Right lobe of liver (tissue), 6 donors: ENCODE data around the gene AP1B1. TPM values are rescaled to one million over a fixed set of nuclear protein-coding genes. Genes with fewer than 3 reads are reported as not detected.

Experiments used
- ATAC-seq, 4 donors: fragments of 200-7000 bp; cut with Tn5 transposase; one replicate each; pipeline ENCODE4 v1.9.1; 2020; ENCODE audit warnings: mild to moderate bottlenecking in 4 of 4, moderate library complexity in 4 of 4
- DNase-seq, 3 donors: peaks; one replicate each; pipeline ENCODE4 v3.0.0-alpha.2; 2020
- H3K27ac ChIP-seq, 3 donors: fragments of 200-600 bp; one replicate each; pipeline ENCODE4 v1.8.0; 2022
- H3K27me3 ChIP-seq, 2 donors: fragments of 200-600 bp; one replicate each; pipeline ENCODE4 v1.8.0; 2022
- H3K36me3 ChIP-seq, 4 donors: fragments of 200-600 bp; sonication (generic) in 1 of 4; one replicate each; pipeline versions ENCODE4 v1.5.1 to v1.8.0; 2017 to 2022; ENCODE audit warnings: control low read depth in 1 of 4
- H3K4me1 ChIP-seq, 4 donors: fragments of 200-600 bp; sonication (generic) in 1 of 4; one replicate each; pipeline versions ENCODE4 v1.5.1 to v1.8.0; 2017 to 2022; ENCODE audit warnings: control low read depth in 1 of 4
- H3K4me3 ChIP-seq, 3 donors: fragments of 200-600 bp; one replicate each; pipeline ENCODE4 v1.8.0; 2022
- H3K9me3 ChIP-seq, 4 donors: fragments of 200-600 bp; sonication (generic) in 1 of 4; one replicate each; pipeline versions ENCODE4 v1.5.1 to v1.8.0; 2017 to 2022; ENCODE audit warnings: control low read depth in 1 of 4
- POLR2A ChIP-seq: fragments of 450-650 bp; IDR thresholded peaks from one replicate; pipeline ENCODE4 v1.6.1; 2017; ENCODE audit warnings: antibody characterized with exemption, mild to moderate bottlenecking
- WGBS: methylation state at CpG from one replicate; pipeline ENCODE4 v1.1.6; 2018; ENCODE audit warnings: low coverage, low lambda C conversion rate; ENCODE audit not compliant: insufficient coverage; ENCODE audit errors: missing lambda C conversion rate; 5-methylcytosine and 5-hydroxymethylcytosine counted together
- intact Hi-C, 2 donors: fragments of 100-400 bp; cut with DNase I; formaldehyde crosslinking; loops; one replicate each; pipeline versions ENCODE4 v1.11.2 to v1.14.1; 2022
- total RNA-seq, 6 experiments: library from RNA; depleted of rRNA in 2 of 6; stranded (reverse); fragments of >200 nt in 2 of 6; fragmentation: NEBNext Ultra II Directional in 3 of 6; extraction: Animal tissue kit (Norgen Biotek cat#: 25700) in 3 of 6; gene quantifications; one replicate each; pipeline versions ENCODE4 v1.1.0 to v1.2.4, GENCODE V29; 2016 to 2023
- TF ChIP-seq, protein P1 (sequence below), 4 donors: fragments of 200-600 bp in 3 of 4; fragments of 450-650 bp in 1 of 4; IDR thresholded peaks; one replicate each; pipeline versions ENCODE4 v1.5.1 to v1.8.0; 2016 to 2022; ENCODE audit warnings: antibody characterized with exemption in 4 of 4, mild to moderate bottlenecking in 2 of 4
- donor health status: DM: no; HTN: yes; CAD: no.
- donor health status: DM: no; HTN: no; CAD: no.
- donor health status: DM: no; HTN: no; CAD: no.
- donor health status: DM: no; HTN: yes; CAD: no.
- donor health status: DM: no; HTN: yes; CAD: no.

AP1B1 gene
- total RNA-seq, 6 experiments from 2014 or later = 35.7 to 63.2 (median 44.4) TPM

DNA sequence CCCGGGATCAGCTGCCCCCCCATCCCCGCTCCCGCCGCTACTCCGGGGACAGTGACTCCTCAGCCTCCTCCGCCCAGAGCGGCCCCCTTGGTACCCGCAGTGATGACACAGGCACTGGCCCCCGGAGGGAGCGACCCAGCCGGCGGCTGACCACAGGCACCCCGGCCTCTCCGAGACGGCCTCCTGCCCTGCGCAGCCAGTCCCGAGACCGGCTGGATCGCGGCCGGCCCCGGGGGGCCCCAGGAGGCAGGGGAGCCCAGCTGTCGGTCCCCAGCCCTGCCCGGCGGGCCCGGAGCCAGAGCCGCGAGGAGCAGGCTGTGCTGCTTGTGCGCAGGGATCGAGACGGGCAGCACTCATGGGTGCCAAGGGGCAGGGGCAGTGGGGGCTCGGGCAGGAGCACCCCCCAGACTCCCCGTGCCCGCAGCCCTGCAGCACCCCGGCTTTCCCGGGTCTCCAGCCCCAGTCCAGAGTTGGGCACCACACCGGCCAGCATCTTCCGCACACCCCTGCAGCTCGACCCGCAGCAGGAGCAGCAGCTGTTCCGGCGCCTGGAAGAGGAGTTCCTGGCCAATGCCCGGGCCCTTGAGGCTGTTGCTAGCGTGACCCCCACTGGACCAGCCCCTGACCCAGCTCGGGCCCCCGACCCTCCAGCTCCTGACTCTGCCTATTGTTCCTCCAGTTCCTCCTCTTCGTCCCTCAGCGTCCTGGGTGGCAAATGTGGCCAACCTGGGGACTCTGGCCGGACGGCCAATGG lies 76.7 kb downstream of the AP1B1 start:
- intact Hi-C loops = no loop called here
- Histone ChIP-seq H3K4me3 (no peak overlapping the region), H3K36me3 (no peaks in the 10 kb centered on the region), H3K9me3 (no peaks in the 10 kb centered on the region), H3K27me3 (peaks cover 0 to 9% of the 10 kb centered on the region in 2 donors), H3K27ac (no peak overlapping the region), H3K4me1 (peaks cover 0 to 17% (median 7%) of the 10 kb centered on the region in 4 donors)
- 49% methylated on average over 2 of the region's 50 CpGs for WGBS
- TF ChIP-seq, protein P1, sequence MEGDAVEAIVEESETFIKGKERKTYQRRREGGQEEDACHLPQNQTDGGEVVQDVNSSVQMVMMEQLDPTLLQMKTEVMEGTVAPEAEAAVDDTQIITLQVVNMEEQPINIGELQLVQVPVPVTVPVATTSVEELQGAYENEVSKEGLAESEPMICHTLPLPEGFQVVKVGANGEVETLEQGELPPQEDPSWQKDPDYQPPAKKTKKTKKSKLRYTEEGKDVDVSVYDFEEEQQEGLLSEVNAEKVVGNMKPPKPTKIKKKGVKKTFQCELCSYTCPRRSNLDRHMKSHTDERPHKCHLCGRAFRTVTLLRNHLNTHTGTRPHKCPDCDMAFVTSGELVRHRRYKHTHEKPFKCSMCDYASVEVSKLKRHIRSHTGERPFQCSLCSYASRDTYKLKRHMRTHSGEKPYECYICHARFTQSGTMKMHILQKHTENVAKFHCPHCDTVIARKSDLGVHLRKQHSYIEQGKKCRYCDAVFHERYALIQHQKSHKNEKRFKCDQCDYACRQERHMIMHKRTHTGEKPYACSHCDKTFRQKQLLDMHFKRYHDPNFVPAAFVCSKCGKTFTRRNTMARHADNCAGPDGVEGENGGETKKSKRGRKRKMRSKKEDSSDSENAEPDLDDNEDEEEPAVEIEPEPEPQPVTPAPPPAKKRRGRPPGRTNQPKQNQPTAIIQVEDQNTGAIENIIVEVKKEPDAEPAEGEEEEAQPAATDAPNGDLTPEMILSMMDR (IDR thresholded peaks at IDR 0.05) = no peak
- no peak for TF ChIP-seq POLR2A
- DNase-seq (peak in 2 of 3 donors; percentile 40 to 62), ATAC-seq (no peak)

GRCh38 chr22:29310863-29311339 lies 77.5 kb downstream of the AP1B1 start:
- intact Hi-C loops = no loop called here
- ATAC-seq = peak; percentile 72 to 77 (median 74)
- H3K4me3 ChIP-seq = no peak overlapping the region

GRCh38 chr22:29310065-29310862 lies 78.1 kb downstream of the AP1B1 start:
- intact Hi-C loops = no loop called here
- ATAC-seq = peak in 2 of 4 donors; percentile 0 to 1
- Histone ChIP-seq H3K9me3 (no peaks in the 10 kb centered on the region), H3K27ac (peak overlapping the region in 2 of 3 donors; percentile 10 to 13), H3K4me3 (no peak overlapping the region), H3K27me3 (peaks cover 0 to 4% of the 10 kb centered on the region in 2 donors), H3K4me1 (peaks cover 0 to 17% (median 9%) of the 10 kb centered on the region in 4 donors), H3K36me3 (no peaks in the 10 kb centered on the region)
- no peak for TF ChIP-seq POLR2A
- TF ChIP-seq, protein P1 (IDR thresholded peaks at IDR 0.05) = no peak
- DNase-seq = peak in 1 of 3 donors; percentile 37
- WGBS = 63% methylated on average over 9 of the region's 28 CpGs

More at GRCh38 chr22:29310863-29311339, 77.5 kb downstream of the AP1B1 start:
- TF ChIP-seq POLR2A = no peak
- TF ChIP-seq, protein P1 (IDR thresholded peaks at IDR 0.05) = no peak
- Histone ChIP-seq H3K27me3 (peaks cover 0 to 9% of the 10 kb centered on the region in 2 donors), H3K4me1 (peaks cover 0 to 17% (median 9%) of the 10 kb centered on the region in 4 donors), H3K9me3 (no peaks in the 10 kb centered on the region), H3K36me3 (no peaks in the 10 kb centered on the region), H3K27ac (peak overlapping the region in 2 of 3 donors; percentile 10 to 13)
- WGBS = 40% methylated on average over 5 of the region's 18 CpGs
- DNase-seq = peak; percentile 93 to 95 (median 93)

GRCh38 chr22:29309332-29310064 lies 78.9 kb downstream of the AP1B1 start:
- no peak for ATAC-seq
- peaks cover 0 to 11% (median 6%) of the 10 kb centered on the region in 4 donors for H3K4me1 ChIP-seq
- H3K4me3 ChIP-seq = no peak overlapping the region
- intact Hi-C loops = loop anchor here in 1 of 2 donors (10.0 kb wide), 1 partner anchor 45 kb away; no protein-coding TSS in a partner anchor
- TF ChIP-seq POLR2A = no peak
- TF ChIP-seq, protein P1 (IDR thresholded peaks at IDR 0.05) = no peak
- H3K27me3 ChIP-seq = no peaks in the 10 kb centered on the region
- H3K27ac ChIP-seq = no peak overlapping the region
- no peaks in the 10 kb centered on the region for H3K36me3 ChIP-seq
- WGBS = 93% methylated on average over 3 of the region's 21 CpGs
- H3K9me3 ChIP-seq = no peaks in the 10 kb centered on the region
- DNase-seq = peak in 2 of 3 donors; percentile 38 to 55
